Measurements from ENCODE around the gene BLOC1S5. TPM values are rescaled to one million over a fixed set of nuclear protein-coding genes. Genes with fewer than 3 reads are reported as not detected.

The BLOC1S5 gene
- 14.5 and 19.1 TPM in 2 replicates for total RNA-seq

- intact Hi-C loops (cut with micrococcal nuclease) = loop anchor here (1.0 to 10.0 kb wide), 9 partner anchors 38 to 751 kb away; partner anchors contain the start of genes BMP6, CAGE1, EEF1E1 and RIOK1
Measured at GRCh38 chr6:8063761-8064637, at the start of gene BLOC1S5. Gene BLOC1S5 (minus strand): TSS chr6:8064389. CDS start chr6:8064376, 13 bp downstream.

GRCh38 chr6:8113131-8113654 lies 49.0 kb upstream of the BLOC1S5 start:
- intact Hi-C loops (cut with micrococcal nuclease) = no loop called here

DNA sequence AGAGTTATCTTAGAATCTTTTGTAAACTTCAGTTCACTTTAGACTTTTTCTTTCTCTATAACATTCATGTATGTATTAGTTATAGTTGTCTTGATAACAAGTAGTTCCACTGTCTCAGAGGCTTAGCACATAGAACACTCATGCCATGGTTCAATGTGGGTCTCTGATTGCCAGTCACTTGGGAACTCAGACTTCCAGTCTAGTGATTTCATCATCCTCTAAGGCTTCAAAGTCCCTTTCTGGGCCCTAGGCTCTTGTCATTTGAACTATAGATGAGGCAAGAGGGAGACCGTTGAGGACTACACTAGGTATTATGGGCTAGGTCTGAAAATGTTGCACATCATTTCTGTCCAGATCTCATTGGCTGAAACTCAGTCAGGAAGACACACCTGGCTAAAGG lies 46.5 kb upstream of the BLOC1S5 start:
- intact Hi-C loops (cut with micrococcal nuclease) = no loop called here

DNA sequence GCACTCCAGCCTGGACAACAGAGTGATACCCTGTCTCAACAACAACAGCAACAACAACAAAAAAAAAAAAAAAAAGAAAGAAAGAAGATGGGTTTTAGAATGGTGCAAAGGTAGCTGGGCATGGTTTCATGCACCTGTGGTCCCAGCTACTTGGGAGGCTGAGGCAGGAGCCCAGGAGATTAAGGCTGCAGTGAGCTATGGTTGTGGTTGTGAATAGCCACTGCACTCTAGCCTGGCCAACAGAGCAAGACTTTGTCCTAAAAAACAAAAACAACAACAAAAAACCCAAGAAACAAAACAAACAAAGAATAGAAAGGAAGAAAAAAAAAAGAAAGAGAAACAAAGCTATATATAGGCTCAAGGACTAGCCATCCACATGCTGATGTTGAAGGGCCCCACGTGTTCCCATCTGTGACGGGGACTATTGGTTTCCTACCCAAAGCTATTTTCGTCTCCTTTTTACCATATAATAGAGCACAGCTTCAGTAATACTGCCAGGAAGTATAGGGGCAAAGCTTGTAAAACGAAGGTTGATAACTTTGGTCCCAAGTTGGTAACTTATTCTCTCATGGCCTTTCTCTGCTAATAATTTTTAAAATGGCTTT lies 46.0 kb upstream of the BLOC1S5 start:
- intact Hi-C loops (cut with micrococcal nuclease) = no loop called here

DNA sequence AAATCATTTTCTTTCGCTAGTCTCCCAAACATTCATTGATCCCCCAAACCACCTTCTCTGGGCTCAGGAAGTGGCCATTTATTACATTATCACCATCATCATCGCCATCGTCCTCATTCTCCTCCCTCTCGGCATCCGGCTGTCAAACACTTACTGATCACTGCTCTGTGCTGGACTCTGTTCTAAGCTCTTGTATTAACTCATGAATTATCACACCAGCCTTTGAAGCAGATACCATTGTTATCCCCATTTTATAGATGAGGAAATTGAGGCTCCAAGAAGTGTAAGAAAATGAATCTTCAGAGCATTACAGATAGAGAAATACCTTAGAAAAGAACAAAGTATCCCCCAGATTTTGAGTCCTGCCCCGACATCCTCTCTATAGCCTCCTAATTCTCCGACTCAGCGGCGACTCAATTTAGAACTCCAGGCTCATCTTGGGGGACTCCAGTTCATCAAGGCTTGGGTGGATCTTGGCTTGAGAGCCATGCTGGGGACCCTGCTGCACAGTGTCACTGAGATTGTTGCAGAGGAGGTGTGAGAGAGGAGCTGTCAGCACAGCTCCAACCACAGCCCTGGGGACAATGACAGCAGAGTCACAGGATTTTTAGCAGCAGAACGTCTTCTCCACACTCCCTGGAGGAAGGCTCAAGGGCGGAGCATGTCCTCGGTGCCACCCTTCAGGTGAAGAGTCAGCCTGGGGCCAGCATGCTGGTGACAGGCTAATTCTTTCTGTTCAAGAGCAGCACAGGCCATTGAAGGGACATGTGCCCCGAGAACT lies 44.8 kb upstream of the BLOC1S5 start:
- intact Hi-C loops (cut with micrococcal nuclease) = no loop called here

DNA sequence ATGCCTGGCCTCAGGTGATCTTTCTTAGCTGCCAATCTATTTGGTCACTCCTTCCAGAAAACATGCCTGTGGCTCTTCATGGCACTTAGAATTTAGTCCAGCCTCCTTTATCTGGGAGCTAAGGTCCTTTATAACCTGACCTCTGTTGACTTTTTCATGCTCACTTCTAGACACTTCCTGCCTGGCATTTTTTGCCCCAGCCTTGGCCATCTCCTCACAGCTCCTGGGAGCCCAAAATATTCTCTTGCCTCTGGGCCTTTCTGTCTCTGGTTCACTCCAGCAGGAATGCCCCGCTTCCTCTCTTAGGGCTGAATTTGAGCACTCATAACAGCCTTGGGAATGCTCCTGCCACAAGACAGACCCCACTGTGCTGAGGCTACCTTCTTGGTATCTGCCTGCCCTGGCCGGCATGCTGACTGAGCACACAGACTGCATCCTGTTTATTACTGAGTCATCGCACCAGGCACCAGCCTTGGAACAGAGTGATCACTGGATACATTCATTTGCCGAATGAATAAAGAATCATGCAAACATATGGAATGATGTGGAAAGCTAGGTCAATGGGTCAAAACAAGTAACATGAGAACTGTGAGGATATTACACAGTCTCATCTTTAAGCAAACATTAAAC lies 44.0 kb upstream of the BLOC1S5 start:
- intact Hi-C loops (cut with micrococcal nuclease) = no loop called here

GRCh38 chr6:8105791-8106190 lies 41.6 kb upstream of the BLOC1S5 start:
- intact Hi-C loops (cut with micrococcal nuclease) = no loop called here

- intact Hi-C loops (cut with micrococcal nuclease) = loop anchor here (2.0 to 5.0 kb wide), 2 partner anchors 86 to 379 kb away; no protein-coding TSS in a partner anchor
Measured at GRCh38 chr6:8103726-8104125, 39.5 kb upstream of the BLOC1S5 start.

DNA sequence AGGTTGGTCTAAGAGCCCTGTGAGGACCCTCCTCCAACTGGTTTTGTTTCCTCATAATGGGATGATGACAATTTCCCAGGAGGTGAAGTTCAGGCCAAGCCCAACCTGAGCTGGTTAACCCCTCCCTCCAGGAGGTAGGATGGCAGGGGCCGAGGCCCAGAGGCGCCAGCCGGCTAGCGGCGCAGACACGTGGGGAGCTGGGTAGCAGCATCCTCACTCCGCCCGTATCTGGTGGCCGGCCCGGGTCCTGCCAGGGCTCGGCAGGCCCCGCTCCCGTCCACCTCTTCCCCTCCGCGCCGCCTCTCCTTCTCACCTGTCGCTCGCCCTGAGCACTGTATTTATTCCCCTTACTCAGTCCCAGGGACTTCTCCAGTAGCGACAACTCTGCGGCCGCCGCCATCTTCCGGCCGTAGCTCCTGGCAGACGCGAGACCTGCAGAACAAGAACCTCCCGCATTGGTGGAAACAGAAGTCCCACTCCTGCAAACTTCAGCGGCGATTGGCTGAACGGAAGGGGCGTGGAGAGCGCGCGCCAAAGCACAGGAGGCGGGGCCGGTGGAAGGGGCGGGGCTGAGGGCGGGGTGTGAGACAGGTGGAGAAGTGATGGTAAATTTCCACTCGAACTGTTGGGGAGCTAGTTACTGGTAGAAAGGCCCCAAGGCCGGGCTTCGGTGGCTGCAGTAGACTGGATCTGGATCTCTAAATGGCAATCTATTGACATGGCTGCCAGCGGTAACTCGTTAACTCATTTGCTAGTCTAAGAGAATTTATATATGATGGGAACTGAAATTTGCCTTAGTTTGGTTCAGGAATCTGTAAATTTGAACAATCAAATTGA lies 38.2 kb upstream of the BLOC1S5 start, which contains the start of gene EEF1E1:
Gene EEF1E1 (minus strand): TSS at position 427 of the 837 bp plus-strand sequence. CDS start 27 bp downstream, at position 400.
- intact Hi-C loops (cut with micrococcal nuclease) = loop anchor here (1.0 to 5.0 kb wide), 6 partner anchors 38 to 790 kb away; partner anchors contain the start of genes BLOC1S5 and SLC35B3

- intact Hi-C loops (cut with micrococcal nuclease) = loop anchor here (5.0 kb wide), 1 partner anchor 83 kb away; no protein-coding TSS in a partner anchor
Measured at GRCh38 chr6:8100159-8100854, 36.1 kb upstream of the BLOC1S5 start.

DNA sequence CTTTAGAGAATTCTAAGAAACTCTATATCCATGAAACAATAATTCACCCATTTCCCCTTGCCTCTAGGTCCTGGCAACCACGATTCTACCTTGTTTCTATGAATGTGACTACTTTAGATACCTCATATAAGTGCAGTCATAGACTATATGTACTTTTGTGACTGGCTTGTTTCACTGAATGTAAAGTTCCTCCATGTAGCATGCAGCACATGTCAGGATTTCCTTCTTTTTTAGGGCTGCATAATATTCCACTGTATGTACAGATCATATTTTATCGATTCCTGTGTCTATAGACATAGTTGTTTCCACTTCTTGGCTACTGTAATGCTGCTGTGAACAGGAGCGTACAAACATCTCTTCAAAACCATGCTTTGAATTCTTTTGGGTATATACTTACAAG lies 26.5 kb upstream of the BLOC1S5 start:
- intact Hi-C loops (cut with micrococcal nuclease) = no loop called here

DNA sequence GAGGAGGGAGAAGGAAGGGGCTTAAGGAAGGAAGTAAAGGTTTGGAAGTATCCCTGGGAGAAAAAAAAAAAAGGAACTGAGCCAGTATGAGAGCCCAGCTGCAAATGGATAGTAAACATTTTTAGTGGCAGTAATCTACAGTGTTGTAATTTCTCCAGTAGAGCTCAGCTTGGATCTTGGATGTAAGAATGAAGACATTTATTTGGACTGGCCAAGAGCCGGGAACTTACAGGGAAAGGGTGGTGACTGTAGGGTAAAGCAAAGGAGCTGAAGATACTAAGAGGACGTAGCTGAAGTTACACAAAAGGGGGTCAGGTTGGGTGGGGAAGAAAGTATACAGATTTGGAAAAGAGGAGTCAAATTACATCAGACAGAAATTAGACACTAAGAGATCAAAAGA lies 24.7 kb upstream of the BLOC1S5 start:
- intact Hi-C loops (cut with micrococcal nuclease) = no loop called here

- intact Hi-C loops (cut with micrococcal nuclease) = no loop called here
Measured at GRCh38 chr6:8087870-8088754, 23.9 kb upstream of the BLOC1S5 start.

DNA sequence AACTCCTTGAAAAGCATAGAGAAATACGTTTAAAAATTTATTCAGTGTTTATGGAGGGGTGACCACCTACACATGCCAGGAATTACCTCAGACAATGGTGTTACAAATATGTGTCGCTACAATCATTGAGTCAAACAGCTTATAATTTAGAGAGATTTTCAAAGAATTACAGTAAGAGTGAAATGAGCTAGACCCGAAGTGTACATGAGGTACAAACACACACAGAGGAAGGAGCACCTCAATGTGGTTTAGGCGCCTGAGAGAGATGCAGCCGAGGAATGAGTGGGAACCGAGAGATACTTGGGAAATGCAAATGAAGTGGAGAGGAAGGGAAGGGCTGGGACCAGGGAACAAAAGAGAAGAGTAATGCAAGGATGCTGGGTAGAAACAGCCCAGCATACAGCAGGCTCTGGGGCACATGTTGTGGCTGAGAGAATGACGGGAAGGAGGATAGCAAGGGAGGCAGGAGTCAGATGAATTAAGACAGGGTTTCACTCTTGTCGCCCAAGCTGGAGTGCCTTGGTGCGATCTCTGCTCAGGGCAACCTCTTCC lies 22.6 kb upstream of the BLOC1S5 start:
- intact Hi-C loops (cut with micrococcal nuclease) = no loop called here

- intact Hi-C loops (cut with micrococcal nuclease) = no loop called here
Measured at GRCh38 chr6:8085053-8085511, 20.9 kb upstream of the BLOC1S5 start.

- intact Hi-C loops (cut with micrococcal nuclease) = no loop called here
Measured at GRCh38 chr6:8084586-8084985, 20.4 kb upstream of the BLOC1S5 start.

DNA sequence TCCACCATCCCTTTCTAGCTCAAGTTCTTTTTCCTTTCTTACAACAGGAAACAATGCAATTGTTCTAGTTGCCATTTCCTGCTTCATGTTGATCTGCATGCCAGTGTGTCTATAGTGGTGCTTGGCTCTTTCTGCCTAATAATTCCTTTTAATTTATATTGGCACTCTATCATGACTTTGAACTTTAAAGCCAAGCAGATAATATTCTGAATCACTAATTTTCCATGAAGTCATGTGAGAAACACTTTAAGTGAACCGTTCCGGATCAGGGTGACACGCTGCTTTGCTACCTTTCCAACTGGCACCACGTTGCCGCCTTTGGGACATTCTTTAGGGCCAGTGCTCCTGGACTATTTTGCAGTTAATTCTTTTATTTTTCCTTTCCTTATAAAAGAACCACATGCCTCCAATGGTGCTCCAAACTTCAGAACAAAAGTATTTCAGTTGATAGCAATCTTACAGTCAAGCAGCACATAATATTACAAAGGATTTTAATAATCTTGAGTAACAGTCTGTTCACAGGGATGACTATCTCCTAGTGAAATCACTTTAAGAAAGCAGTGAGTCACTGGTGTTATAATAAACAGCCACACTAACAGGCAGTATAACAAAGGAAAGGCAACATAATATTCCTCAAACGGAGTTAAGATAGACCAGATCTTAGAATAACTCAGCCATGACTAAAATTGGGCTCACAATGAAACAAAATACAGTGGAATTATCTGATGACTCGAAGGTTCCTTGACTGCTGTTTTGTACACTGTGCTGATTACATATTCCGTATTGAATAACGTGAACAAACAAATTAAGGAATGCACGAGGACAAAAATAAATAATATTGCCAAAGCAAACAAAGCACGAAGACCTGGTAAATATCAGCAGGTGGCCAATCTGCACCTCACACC lies 19.0 kb upstream of the BLOC1S5 start:
- intact Hi-C loops (cut with micrococcal nuclease) = no loop called here
